Measurements from ENCODE around the gene MYO9B. TPM values are rescaled to one million over a fixed set of nuclear protein-coding genes. Genes with fewer than 3 reads are reported as not detected.

Gene MYO9B
- total RNA-seq, 1 donor from 2014 or later, result 69.4 TPM

GRCh38 chr19:17170538-17171297 lies 95.1 kb downstream of the MYO9B start:
- TF ChIP-seq CTCF (IDR thresholded peaks at IDR 0.05; ENCODE audit: insufficient read depth, low read length, poor library complexity, severe bottlenecking), result no peak
- H3K36me3 ChIP-seq (ENCODE audit: control insufficient read depth, insufficient read depth, low read length), result peaks cover 1% of the 10 kb centered on the region

GRCh38 chr19:17171874-17172273 lies 96.3 kb downstream of the MYO9B start:
- Histone ChIP-seq H3K36me3 (ENCODE audit: control insufficient read depth, insufficient read depth, low read length) (peaks cover 1% of the 10 kb centered on the region), H3K27me3 (ENCODE audit: control insufficient read depth, insufficient read depth, low read length) (no peaks in the 10 kb centered on the region), H3K4me3 (ENCODE audit: low read depth, low read length) (no peak overlapping the region)
- DNase-seq (ENCODE audit: low read depth), result no peak
- no peak for TF ChIP-seq CTCF (IDR thresholded peaks at IDR 0.05; ENCODE audit: insufficient read depth, low read length, poor library complexity, severe bottlenecking)

More at GRCh38 chr19:17170538-17171297, 95.1 kb downstream of the MYO9B start:
- Histone ChIP-seq H3K27me3 (ENCODE audit: control insufficient read depth, insufficient read depth, low read length) (no peaks in the 10 kb centered on the region), H3K4me3 (ENCODE audit: low read depth, low read length) (no peak overlapping the region)
- DNase-seq (ENCODE audit: low read depth), result no peak

GRCh38 chr19:17172624-17173345 lies 97.2 kb downstream of the MYO9B start:
- no peak overlapping the region for H3K4me3 ChIP-seq (ENCODE audit: low read depth, low read length)
- no peak for TF ChIP-seq CTCF (IDR thresholded peaks at IDR 0.05; ENCODE audit: insufficient read depth, low read length, poor library complexity, severe bottlenecking)
- H3K36me3 ChIP-seq (ENCODE audit: control insufficient read depth, insufficient read depth, low read length), result peaks cover 1% of the 10 kb centered on the region
- DNase-seq (ENCODE audit: low read depth), result no peak
- no peaks in the 10 kb centered on the region for H3K27me3 ChIP-seq (ENCODE audit: control insufficient read depth, insufficient read depth, low read length)

- Histone ChIP-seq H3K36me3 (ENCODE audit: control insufficient read depth, insufficient read depth, low read length) (no peaks in the 10 kb centered on the region), H3K4me3 (ENCODE audit: low read depth, low read length) (no peak overlapping the region), H3K27me3 (ENCODE audit: control insufficient read depth, insufficient read depth, low read length) (no peaks in the 10 kb centered on the region)
- DNase-seq (ENCODE audit: low read depth), result no peak
- no peak for TF ChIP-seq CTCF (IDR thresholded peaks at IDR 0.05; ENCODE audit: insufficient read depth, low read length, poor library complexity, severe bottlenecking)
These were observed 102.7 kb downstream of the MYO9B start for GRCh38 chr19:17178291-17178690.

- TF ChIP-seq CTCF (IDR thresholded peaks at IDR 0.05; ENCODE audit: insufficient read depth, low read length, poor library complexity, severe bottlenecking), result no peak
These were observed 105.6 kb downstream of the MYO9B start for GRCh38 chr19:17180997-17181702.

More at GRCh38 chr19:17180997-17181702, 105.6 kb downstream of the MYO9B start:
- H3K36me3 ChIP-seq (ENCODE audit: control insufficient read depth, insufficient read depth, low read length), result no peaks in the 10 kb centered on the region
- no peak for DNase-seq (ENCODE audit: low read depth)
- no peak overlapping the region for H3K4me3 ChIP-seq (ENCODE audit: low read depth, low read length)
- H3K27me3 ChIP-seq (ENCODE audit: control insufficient read depth, insufficient read depth, low read length), result no peaks in the 10 kb centered on the region
